Ramos (cell line): ENCODE measurements around the gene SMR3A.

Source experiments
- in situ Hi-C: fragments of 300-500 bp; cut with MboI; formaldehyde crosslinking; loops from one replicate; pipeline ENCODE4 v1.14.3; 2022; ENCODE audit warnings: low sequenced_read_pairs; ENCODE audit not compliant: unreplicated experiment

SMR3A gene

DNA sequence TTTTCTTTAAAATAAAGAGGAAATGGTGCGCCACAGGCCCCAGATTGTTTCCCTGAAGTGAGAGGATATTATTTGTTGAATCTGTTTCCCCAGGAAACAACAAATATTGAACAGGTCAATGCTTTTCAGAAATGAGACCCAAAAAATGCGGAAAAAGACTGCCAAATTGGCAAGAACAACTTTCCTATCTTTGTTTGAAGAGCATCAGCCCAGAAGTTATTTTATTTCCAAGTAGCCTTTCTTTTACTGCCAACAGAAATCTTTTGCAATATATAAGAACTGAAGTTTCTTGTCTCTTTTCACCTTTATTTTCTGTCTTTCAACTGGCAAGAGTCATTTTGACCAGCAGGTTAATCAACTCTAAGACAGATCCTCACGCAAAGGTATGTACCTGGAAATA, at the start of gene SMR3A:
SMR3A (plus strand) TSS at position 301 of the 400 bp plus-strand sequence. CDS start 1,356 bp downstream, outside the sequence.
- in situ Hi-C loops = no loop called here

DNA sequence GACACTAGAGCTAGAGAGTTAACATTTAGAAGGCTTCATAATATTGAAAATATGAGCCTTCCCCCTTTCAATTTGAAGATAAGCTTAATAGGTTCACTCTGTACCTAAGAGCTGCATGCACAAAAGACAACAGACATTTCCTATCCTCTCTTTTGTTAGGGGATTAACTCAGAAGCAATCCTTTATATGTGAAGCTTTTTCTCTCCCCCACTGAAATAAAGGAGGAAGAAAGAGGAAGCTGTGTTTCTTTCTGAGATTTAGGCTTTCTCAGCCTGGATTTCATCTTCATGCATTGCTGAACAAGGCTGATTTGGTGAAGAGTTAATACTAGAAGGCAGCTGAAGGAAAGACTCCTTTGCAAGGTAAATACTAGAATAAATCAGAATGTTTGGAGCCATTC, 46.8 kb upstream of the SMR3A start:
- in situ Hi-C loops = no loop called here

DNA sequence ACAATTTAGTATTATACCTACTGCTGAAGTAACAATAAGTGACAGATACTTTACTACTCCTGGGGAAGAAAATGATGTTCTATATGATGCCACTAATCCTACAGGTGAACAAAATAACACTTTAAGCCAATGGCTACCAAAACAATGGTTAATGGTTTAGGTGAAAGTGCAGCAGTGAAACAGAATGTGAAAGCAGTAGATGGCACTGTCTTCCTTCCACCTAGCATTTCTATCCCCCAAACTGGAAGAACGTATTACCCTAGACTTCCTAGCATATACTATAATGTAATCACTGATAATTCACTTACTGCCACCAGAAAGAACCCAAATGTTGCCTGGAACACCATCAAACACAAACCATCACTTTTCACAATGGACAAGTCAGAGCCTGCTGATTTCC, 44.6 kb upstream of the SMR3A start:
- in situ Hi-C loops = no loop called here

DNA sequence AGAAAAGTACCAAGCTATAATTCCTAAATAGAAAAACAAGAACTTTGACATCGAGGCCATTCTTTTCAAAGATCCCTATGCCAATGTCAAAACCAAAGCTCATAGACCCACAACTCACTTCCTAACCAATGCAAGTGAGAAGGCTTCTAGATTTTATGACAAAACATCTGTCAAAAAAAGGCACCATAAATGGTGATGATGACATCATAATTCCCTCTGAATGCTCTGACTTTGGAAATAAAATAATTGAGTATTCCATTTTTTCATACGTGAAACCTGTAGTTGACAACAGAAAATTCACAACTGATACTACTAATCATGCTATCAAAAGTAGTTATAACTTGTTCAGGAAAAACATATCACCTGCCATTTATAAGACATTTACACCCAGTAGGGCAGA, 34.5 kb upstream of the SMR3A start:
- in situ Hi-C loops = no loop called here

DNA sequence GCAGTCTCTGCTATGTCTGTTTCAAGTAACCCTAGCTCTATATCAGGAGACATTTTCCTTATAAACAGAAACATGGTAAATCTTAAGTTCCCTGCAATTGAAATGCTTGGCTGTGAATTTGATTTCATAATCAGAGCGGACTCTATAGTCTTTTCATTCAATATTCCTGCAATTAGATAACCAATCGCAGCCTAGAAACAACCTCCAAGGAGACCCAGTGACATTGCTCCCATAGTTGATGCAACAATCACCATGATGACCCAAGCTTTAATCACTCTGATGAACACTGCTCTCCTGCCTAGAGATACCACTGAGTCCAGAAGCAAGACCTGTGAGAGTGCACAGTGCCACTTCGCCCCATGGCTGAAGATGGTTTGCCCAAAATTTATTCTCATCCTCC, 25.9 kb upstream of the SMR3A start, which contains the start of gene CABS1:
CABS1 (plus strand) TSS at position 301 of the 400 bp plus-strand sequence; CDS start at position 360, 59 bp downstream.
- in situ Hi-C loops = no loop called here

DNA sequence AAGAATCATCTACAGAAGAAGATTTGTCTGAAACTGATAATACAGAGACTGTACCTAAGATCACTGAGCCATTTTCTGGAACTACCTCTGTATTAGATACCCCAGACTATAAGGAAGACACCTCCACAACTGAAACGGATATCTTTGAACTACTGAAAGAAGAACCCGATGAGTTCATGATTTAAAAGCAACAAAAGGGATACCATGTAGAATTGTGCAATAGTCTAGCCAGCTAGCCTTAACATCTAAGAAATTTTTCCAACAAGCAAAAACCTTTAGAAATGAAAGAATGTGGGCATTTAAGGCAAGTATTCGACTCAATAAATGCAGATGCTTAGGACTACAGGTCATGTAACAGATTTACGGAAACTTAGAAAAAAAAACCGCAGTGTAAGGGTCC, 24.5 kb upstream of the SMR3A start:
- in situ Hi-C loops = no loop called here

DNA sequence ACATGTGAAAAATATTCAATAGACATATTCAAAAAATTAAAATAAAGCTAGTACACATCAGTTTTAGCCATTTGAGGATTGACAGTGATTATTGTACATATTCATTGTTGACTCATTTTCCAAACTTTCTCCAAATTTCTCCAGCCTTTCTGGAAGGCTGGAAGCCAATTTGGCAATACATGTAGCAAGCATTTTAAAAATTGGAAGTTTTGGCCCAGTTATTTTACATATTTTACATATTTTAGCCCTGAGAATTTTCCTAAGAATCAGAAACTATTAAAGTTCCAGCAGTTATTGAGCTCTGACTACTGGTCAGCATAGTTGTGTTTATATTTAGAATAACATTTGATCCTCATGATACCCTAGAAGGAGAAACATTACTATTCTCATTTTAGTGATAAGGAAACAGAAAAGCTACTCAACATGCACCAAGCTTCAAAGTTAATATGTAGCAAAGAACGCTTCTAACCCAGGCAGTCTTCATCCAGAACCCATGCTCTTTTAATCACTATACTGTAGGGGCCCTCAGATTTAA, 22.6 kb upstream of the SMR3A start:
- in situ Hi-C loops = no loop called here

DNA sequence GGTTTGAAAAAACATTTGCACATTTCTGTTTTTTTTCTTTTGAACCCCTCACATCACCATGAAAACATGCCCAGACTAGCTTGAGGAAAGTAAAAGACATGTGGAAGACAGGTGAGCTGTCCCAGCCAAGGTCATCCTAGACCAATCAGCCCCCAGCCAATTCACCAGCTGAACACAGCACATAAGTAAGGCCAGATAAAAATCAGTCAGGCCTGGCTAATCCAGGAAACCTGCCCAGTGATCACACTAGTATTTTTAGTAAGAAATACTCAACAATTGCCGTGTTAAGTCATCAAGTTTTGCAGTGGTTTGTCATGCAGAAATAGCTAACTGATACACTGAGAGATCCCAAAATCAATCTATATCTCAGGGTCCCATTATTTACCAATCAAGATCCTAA, 4.4 kb upstream of the SMR3A start:
- in situ Hi-C loops = no loop called here

DNA sequence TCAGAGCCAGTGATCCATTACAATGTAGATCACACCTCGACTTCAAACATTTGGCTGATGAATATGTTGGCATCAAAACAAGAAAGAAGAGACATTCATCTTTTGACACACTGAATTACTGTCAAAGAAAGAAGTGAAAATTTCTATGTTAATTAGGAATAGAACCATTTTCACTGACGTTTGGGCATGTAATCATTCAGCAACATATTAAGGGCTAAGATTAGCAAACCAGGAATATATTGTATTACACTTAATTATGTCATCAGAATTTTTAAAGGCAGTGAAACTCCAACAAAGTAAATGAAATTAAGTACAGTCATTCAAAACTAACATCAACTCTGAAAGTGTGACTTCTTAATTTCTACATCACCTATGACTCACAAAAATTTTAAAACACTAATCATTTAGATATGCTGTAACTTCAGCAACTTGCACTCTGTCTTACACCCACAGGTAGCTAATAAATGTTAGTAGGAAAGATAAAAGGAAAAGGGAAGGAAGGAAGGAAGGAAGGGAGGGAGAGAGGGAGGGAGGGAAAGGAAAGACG, 1.4 kb upstream of the SMR3A start:
- in situ Hi-C loops = no loop called here

DNA sequence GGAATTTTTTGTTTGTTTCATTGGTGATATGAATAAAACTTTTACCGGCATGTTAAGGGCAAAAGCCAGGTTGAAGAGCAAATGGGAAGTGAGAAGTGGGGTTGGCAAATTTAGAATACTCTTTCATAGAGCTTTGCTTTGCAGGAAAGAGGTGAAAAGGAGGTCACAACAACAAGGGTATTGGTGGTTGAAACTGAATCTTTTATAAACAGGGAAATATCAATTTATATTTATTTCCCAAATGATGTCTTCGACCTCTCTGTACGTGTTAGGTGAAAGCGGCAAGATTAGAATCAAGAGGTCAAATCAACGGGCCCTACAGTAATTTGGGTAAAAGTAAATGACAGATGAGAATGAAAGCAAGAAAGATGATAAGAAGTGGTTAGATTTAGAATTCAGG, 3.4 kb downstream of the SMR3A start:
- in situ Hi-C loops = no loop called here

DNA sequence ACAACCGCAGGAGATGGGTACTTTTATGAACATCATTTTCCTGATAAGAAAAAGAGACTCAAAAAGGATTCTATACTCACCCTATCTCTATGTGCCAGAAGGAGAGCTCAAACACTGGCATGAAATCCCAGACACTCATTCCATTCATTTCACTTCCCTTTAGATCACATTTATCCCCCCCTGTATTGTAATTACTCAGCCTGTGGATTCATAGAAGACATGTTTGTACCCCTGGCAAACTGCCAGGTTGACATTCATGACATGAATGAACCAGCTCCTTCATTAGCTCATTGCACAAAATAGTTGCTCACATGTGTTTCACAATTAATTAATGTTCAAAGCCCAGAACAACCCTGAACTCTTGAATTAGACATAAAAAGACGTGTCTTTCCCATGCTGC, 4.9 kb downstream of the SMR3A start:
- in situ Hi-C loops = no loop called here

DNA sequence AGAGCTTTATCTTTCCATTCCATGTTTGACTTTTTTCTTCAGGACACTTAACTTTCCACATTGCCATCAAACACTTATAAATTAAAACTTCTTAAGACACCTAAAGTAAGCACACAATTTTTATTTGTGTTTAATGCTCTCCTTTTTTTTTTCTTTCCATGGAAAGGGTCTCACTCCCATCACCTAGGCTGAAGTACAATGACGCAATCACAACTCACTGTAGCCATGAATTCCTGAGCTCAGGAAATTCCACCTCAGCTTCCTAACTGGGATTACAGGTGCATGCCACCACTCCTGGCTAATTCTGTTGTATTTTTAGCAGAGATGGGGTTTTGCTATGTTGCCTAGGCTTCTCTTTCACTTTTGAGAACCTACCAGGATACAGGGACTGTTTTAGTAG, 7.3 kb downstream of the SMR3A start:
- in situ Hi-C loops = no loop called here

DNA sequence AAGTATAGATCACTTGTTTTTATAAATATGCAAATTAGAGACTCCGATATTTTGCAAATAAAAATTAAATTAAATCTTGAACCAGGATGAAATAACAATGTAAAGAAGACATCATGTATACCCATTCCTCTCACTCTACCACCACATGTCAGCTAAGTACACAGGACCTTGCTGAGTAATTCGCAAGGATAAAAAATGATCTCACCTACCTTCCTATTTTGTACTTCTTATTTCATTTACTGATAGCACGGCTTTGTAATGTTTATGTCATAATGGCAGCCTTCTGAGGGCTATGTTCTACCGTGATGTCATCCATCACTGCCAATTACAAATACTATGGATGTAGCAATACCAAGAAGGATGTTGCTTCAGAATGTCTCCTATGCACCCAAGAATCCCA, 11.4 kb downstream of the SMR3A start:
- in situ Hi-C loops = no loop called here

DNA sequence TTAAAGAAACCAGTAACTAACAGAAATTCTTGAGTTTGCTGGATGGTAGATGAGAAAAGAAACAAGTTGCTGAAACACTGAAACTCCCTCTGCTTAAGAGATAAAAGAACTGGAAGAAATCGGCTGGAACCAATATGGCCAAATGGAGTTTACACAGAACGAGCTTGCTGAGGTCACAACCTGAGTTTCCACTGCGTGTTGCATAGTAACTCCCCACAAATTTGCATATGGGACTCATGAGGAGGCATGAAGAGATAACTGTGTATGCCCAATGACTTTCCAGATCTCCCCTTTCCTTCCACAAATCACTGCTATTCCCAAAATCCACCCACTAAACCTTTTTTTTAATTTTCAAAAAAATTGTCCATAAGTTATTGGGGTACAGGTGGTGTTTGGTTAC, 12.2 kb downstream of the SMR3A start:
- in situ Hi-C loops = no loop called here

DNA sequence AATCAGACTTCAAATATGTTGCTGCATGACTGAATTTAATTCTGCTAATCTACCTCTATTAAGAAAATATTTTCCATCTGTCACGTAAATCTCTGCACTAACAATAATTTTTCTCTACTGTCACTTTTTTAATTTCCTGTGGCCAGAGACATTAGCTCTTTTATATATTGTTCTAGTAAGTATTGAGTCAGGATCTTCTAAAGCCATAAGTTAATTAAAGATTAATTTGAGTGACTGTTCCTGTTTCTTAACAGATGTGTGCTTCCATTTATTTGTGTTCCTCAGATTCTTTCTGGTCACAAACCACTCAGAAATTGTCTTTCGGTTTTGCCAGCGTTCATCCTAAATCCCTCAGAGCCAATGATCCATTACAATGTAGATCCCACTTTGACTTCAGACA, 20.0 kb downstream of the SMR3A start:
- in situ Hi-C loops = no loop called here

DNA sequence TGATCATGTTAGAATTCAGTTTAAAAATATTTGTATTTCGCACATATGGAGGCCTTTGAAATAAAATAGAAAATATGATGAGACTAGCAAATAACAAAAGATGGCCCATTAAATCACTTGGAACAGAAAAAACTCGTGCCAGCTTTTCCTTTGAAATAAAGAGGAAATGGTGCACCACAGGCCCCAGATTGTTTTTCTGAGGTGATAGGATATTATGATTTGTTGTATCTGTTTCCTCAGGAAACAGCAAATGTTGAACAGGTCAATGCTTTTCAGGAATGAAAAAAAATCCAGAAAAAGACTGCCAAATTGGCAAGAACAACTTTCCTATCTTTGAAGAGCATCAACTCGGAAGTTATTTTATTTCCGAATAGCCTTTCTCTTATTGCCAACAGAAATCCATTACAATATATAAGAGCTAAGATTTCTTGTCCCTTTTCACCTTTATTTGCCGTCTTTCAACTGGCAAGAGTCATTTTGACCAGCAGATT, 22.2 kb downstream of the SMR3A start, which contains the start of gene SMR3B:
SMR3B (plus strand) TSS at position 441 of the 491 bp plus-strand sequence. CDS start 1,380 bp downstream, outside the sequence.
- in situ Hi-C loops = no loop called here

DNA sequence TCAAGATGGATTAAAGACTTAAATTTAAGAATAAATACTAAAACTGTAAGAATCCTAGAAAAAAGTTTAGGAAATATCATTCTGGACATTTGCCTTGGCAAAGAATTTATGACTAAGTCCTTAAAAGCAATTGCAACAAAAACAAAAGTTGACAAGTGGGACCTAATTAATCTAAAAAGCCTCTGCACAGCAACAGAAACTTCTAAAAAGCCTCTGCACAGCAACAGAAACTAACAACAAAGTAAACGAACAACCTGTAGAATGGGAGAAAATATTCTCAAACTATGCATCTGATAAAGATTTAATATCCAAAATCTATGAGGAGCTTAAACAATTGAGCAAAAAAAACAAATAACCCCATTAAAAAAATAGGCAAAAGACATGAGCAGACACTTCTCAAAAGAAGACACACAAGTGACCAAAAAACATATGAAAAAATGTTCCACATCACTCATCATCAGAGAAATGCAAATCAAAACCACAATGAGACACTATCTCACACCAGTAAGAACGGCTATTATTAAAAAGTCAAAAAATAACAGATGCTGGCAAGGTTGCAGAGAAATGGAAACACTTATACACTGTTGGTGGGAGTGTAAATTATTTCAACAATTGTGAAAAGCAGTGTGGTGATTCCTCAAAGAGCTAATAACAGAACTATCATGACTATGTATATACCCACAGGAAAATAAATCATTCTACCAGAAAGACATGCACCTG, 31.7 kb downstream of the SMR3A start:
- in situ Hi-C loops = no loop called here

DNA sequence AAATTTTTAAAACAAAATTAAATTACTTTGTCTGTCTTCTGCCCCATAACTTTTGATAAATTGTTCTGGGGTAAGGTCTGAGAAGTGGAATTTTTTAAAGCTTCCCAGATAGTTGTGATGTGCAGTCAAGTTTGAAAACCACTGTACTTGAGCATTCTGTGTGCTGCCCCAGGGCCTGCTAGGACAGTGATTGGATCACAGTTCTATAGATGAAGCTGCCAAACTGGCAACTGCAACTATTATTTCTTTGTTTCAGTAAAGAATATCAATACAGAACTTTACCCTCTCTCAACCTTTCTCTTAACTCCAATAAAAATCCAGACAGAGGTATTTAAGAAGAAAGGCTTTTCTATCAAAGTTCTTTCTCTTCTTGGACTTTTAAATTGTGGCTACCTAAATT, 37.0 kb downstream of the SMR3A start, which contains the start of gene OPRPN:
OPRPN (plus strand) TSS at position 361 of the 400 bp plus-strand sequence. CDS start 1,346 bp downstream, outside the sequence.
- in situ Hi-C loops = no loop called here

DNA sequence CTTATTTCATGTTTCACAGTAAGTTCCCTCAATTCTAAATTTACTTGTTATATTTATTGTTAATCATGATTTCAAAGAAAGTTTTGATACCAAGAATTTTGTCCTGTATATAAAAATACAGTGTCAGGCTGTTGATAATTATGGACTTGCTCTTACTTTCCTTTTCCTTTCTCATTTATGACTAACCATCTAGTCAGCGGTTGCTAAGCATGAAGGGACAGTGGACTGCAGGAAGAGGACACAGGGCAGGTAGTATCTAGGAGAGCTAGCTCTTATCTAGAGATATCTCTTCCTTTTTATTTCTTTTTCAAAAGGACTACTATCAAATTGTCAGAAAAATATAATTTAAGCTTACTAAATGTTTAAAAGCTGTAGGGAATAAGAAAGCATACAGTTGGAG, 38.8 kb downstream of the SMR3A start:
- in situ Hi-C loops = no loop called here

DNA sequence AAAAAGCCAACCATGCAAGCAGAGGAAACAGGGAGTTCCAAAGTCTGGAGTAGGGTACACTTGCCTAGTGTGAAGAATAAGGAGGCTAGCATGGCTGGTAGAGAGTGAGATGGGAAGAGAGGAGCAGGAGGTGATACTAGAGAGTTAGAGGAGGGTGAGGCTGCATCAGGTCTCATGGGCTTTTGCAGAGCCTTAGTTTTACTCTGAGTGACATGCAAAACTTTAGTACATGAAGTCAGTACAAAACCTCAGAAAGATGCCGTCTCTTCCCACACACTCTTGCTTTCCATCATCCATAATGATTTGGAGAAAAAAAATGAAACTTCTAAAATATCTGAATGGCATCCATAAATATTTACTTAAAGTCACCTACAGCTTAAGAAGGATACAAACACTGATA, 42.2 kb downstream of the SMR3A start:
- in situ Hi-C loops = no loop called here

DNA sequence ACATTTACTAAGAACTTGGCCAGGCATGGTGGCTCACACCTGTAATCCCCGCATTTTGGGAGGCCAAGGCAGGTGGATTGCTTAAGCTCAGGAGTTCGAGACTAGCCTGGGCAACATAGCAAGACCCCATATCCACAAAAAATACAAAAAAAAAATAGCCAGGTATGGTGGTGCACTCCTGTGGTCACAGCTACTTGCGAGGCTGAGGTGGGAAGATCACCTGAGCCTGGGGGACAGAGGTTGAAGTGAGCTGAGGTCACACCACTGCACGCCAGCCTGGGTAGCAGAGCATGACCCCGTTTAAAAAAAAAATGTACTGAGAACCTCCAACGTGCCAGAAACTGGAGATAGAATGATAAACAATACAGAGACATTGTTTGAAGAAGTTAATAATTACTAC, 45.2 kb downstream of the SMR3A start:
- in situ Hi-C loops = no loop called here
